Natural killer cell (primary cell): Measurements from ENCODE around the gene WDFY4. TPM values are rescaled to one million over a fixed set of nuclear protein-coding genes. Genes with fewer than 3 reads are reported as not detected.

Experiments
- ATAC-seq, 3 donors: fragments of 150-1000 bp in 2 of 3; fragments of 200-7000 bp in 1 of 3; cut with Tn5 transposase; 1 replicate in 1 of 3; 2 replicates in 2 of 3; pipeline ENCODE4 v1.10.0; 2021; ENCODE audit warnings: mild to moderate bottlenecking in 2 of 3, moderate library complexity in 2 of 3
- DNase-seq, 2 donors: peaks; one replicate each; pipeline versions ENCODE4 v3.0.0 to v3.0.0-alpha.2; 2013 to 2021; ENCODE audit warnings: mixed read lengths in 1 of 2
- H3K27ac ChIP-seq: one replicate; pipeline ENCODE4 v1.5.1; 2013; ENCODE audit warnings: mild to moderate bottlenecking, low read length
- H3K27me3 ChIP-seq: one replicate; pipeline ENCODE4 v1.6.1; 2013; ENCODE audit warnings: low read length; ENCODE audit not compliant: control insufficient read depth, insufficient read depth
- H3K36me3 ChIP-seq: one replicate; pipeline ENCODE4 v1.6.1; 2013; ENCODE audit warnings: low read length; ENCODE audit not compliant: control insufficient read depth, insufficient read depth
- H3K4me1 ChIP-seq: one replicate; pipeline ENCODE4 v1.6.1; 2013; ENCODE audit warnings: low read length; ENCODE audit not compliant: control insufficient read depth, insufficient read depth
- H3K4me3 ChIP-seq: one replicate; pipeline ENCODE4 v1.5.1; 2013; ENCODE audit warnings: low read length
- H3K9me3 ChIP-seq: one replicate; pipeline ENCODE4 v1.6.1; 2013; ENCODE audit warnings: low read length; ENCODE audit not compliant: control insufficient read depth, insufficient read depth
- H3K27ac Mint-ChIP-seq, 2 donors: one replicate each; pipeline ENCODE4 v1.8.0; 2022; ENCODE audit warnings: mild to moderate bottlenecking in 2 of 2, mixed read lengths in 2 of 2, moderate library complexity in 1 of 2
- H3K27me3 Mint-ChIP-seq, 2 donors: one replicate each; pipeline ENCODE4 v1.8.0; 2022; ENCODE audit warnings: low read depth in 2 of 2, mixed read lengths in 2 of 2
- H3K36me3 Mint-ChIP-seq: one replicate; pipeline ENCODE4 v1.8.0; 2022; ENCODE audit warnings: mixed read lengths
- H3K4me1 Mint-ChIP-seq, 2 donors: one replicate each; pipeline ENCODE4 v1.8.0; 2022; ENCODE audit warnings: mixed read lengths in 2 of 2
- H3K4me3 Mint-ChIP-seq: one replicate; pipeline ENCODE4 v1.8.0; 2022; ENCODE audit warnings: mild to moderate bottlenecking, moderate library complexity, mixed read lengths
- H3K9me3 Mint-ChIP-seq, 2 donors: one replicate each; pipeline ENCODE4 v1.8.0; 2022; ENCODE audit warnings: mixed read lengths in 2 of 2
- WGBS: methylation state at CpG from one replicate; pipeline ENCODE4 v1.1.7; 2013; ENCODE audit warnings: missing lambda C conversion rate; ENCODE audit not compliant: insufficient coverage; 5-methylcytosine and 5-hydroxymethylcytosine counted together
- intact Hi-C: fragments of 100-400 bp; cut with micrococcal nuclease; formaldehyde crosslinking; loops from one replicate; pipeline ENCODE4 v1.14.2; 2022
- total RNA-seq, 4 donors: library from RNA; stranded (reverse); fragments of 120-200 nt in 1 of 4; gene quantifications; one replicate each; pipeline versions ENCODE4 v1.2.3 to v1.2.4, GENCODE V29; 2013 to 2022
- TF ChIP-seq, protein P1 (sequence below): fragments of 200-600 bp; IDR thresholded peaks from one replicate; pipeline ENCODE4 v1.8.0; 2022; ENCODE audit warnings: antibody characterized with exemption

WDFY4 gene
- total RNA-seq, 3 donors from 2014 or later (not counting 1 experiment from before 2014, with no cell fraction given), result 1.7 to 8.4 (median 3.5) TPM

DNA sequence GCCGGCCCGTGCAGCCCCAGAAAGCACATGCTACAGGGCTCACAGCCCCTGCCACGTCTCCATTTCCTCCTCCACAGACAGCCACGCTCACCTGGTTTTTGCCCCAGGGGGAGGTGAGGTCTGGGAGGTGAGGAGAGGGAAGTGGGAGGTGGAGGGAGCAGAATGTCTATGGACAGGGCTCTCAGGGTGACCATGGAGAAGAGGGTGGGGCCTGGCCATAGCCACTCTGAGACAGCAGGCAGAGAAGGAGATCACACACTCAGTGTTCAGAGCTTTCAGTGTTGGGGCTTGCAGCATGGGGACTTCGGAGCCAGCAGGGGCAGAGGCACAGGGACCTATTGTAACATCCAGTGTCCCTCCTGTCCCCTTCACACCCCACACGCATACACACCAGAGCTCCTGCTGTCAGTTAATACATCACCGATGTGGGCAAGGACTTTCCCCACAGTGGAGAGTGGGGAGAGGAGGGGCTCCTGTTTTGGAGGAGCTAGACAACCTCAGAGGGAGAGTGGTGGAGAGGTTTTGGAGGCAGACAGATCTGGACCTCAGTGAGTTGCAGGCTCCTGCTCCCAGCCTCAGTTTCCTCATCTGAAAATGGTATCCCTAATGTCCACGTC, 14.4 kb downstream of the WDFY4 start:
- Mint-ChIP-seq H3K27me3 (peaks cover 0 to 8% of the 10 kb centered on the region in 2 donors), H3K4me3 (no peak overlapping the region), H3K27ac (no peak overlapping the region), H3K9me3 (no peaks in the 10 kb centered on the region), H3K4me1 (no peaks in the 10 kb centered on the region), H3K36me3 (no peaks in the 10 kb centered on the region)
- Histone ChIP-seq H3K27me3 (no peaks in the 10 kb centered on the region), H3K9me3 (no peaks in the 10 kb centered on the region), H3K4me3 (no peak overlapping the region), H3K36me3 (no peaks in the 10 kb centered on the region), H3K27ac (no peak overlapping the region), H3K4me1 (peaks cover 3% of the 10 kb centered on the region)
- DNase-seq, result no peak
- intact Hi-C loops, result no loop called here
- WGBS, result 86% methylated on average over 5 of the region's 8 CpGs
- TF ChIP-seq, protein P1, sequence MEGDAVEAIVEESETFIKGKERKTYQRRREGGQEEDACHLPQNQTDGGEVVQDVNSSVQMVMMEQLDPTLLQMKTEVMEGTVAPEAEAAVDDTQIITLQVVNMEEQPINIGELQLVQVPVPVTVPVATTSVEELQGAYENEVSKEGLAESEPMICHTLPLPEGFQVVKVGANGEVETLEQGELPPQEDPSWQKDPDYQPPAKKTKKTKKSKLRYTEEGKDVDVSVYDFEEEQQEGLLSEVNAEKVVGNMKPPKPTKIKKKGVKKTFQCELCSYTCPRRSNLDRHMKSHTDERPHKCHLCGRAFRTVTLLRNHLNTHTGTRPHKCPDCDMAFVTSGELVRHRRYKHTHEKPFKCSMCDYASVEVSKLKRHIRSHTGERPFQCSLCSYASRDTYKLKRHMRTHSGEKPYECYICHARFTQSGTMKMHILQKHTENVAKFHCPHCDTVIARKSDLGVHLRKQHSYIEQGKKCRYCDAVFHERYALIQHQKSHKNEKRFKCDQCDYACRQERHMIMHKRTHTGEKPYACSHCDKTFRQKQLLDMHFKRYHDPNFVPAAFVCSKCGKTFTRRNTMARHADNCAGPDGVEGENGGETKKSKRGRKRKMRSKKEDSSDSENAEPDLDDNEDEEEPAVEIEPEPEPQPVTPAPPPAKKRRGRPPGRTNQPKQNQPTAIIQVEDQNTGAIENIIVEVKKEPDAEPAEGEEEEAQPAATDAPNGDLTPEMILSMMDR, result no peak
- no peak for ATAC-seq

DNA sequence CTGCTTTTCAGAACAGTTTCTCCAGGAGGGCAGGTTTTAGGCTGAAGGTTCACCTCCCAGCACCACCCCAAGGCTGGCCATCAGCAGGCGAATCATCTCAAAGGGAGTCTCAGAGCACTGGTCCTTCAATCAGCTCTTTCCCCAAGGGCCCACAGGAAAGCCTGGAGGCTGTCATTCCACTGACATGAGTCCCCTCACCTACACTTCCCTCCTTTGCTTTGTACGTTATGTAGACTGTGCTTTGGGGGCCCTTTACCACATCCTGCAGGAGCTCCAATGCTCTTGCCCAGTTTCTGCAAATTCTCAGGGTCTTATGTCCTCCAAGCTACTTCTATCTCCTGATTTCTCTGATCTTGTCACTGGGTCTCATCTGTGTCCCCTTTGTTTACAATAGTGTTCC, 15.4 kb downstream of the WDFY4 start:
- intact Hi-C loops, result no loop called here
- H3K4me1 Mint-ChIP-seq, result no peaks in the 10 kb centered on the region

DNA sequence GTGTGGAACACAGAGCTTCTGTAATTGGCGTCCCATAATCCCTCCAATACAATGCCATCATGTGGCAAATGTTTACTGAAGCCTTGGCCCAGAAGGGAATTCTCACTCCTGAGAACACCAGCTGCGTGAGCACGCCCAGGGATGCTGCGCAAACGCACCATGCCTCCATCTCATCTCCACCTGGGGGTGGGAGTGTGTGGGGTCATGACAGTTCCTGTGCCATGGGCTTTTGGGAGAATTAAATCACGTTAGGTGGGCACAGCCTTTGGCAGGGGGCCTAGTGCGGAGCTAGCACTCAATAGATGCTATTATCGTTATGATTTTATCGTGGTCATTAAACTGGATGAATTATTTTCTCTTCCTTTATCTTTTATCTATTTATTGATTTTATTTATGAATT, 15.8 kb downstream of the WDFY4 start:
- Mint-ChIP-seq H3K27me3 (peaks cover 0 to 8% of the 10 kb centered on the region in 2 donors), H3K4me1 (no peaks in the 10 kb centered on the region), H3K36me3 (no peaks in the 10 kb centered on the region), H3K27ac (no peak overlapping the region), H3K4me3 (no peak overlapping the region), H3K9me3 (no peaks in the 10 kb centered on the region)
- 87% methylated on average over 7 of the region's 9 CpGs for WGBS
- H3K36me3 ChIP-seq, result no peaks in the 10 kb centered on the region
- TF ChIP-seq, protein P1, result no peak
- H3K4me1 ChIP-seq, result peaks cover 7% of the 10 kb centered on the region
- DNase-seq, result no peak
- no peak for ATAC-seq
- intact Hi-C loops, result no loop called here
- no peak overlapping the region for H3K27ac ChIP-seq
- no peaks in the 10 kb centered on the region for H3K9me3 ChIP-seq
- no peak overlapping the region for H3K4me3 ChIP-seq
- H3K27me3 ChIP-seq, result no peaks in the 10 kb centered on the region

More for the DNA sequence above, 15.4 kb downstream of the WDFY4 start:
- no peaks in the 10 kb centered on the region for H3K36me3 Mint-ChIP-seq
- TF ChIP-seq, protein P1, result no peak
- Histone ChIP-seq H3K4me3 (no peak overlapping the region), H3K27me3 (no peaks in the 10 kb centered on the region), H3K27ac (no peak overlapping the region), H3K36me3 (no peaks in the 10 kb centered on the region), H3K9me3 (no peaks in the 10 kb centered on the region), H3K4me1 (peaks cover 4% of the 10 kb centered on the region)
- 60% methylated on average over 2 of the region's 2 CpGs for WGBS
- no peak overlapping the region for H3K27ac Mint-ChIP-seq
- peaks cover 0 to 8% of the 10 kb centered on the region in 2 donors for H3K27me3 Mint-ChIP-seq
- no peak overlapping the region for H3K4me3 Mint-ChIP-seq
- no peak for DNase-seq
- no peaks in the 10 kb centered on the region for H3K9me3 Mint-ChIP-seq
- ATAC-seq, result no peak
